UCSD-AML1 (cell line): Measurements from ENCODE around the gene THAP8.

Experiments
- DNase-seq: peaks from one replicate; lab custom pipeline; 2025; ENCODE audit not compliant: unreplicated experiment; lab: John Stamatoyannopoulos, UW

The THAP8 gene

GRCh38 chr19:35995048-35995993 is 58.8 kb downstream of the THAP8 start, which contains the start of gene SDHAF1:
Gene SDHAF1, plus strand, starts transcription at chr19:35995188. Its CDS starts 87 bp downstream, at chr19:35995275.
- DNase-seq: peak; percentile 94

GRCh38 chr19:35993923-35994598 is 60.0 kb downstream of the THAP8 start:
- no peak for DNase-seq

GRCh38 chr19:35992907-35993765 is 60.9 kb downstream of the THAP8 start:
- no peak for DNase-seq

- DNase-seq: no peak
Observed at GRCh38 chr19:35991731-35992450, 62.2 kb downstream of the THAP8 start.

GRCh38 chr19:35990771-35991730 is 63.0 kb downstream of the THAP8 start:
- DNase-seq: no peak

- no peak for DNase-seq
Observed at GRCh38 chr19:35990156-35990555, 63.9 kb downstream of the THAP8 start.

GRCh38 chr19:35988824-35989223 is 65.3 kb downstream of the THAP8 start:
- no peak for DNase-seq

GRCh38 chr19:35987571-35987896 is 66.6 kb downstream of the THAP8 start:
- DNase-seq: no peak

- peak; percentile 73 for DNase-seq
Observed at GRCh38 chr19:35986664-35987570, 67.2 kb downstream of the THAP8 start.

- DNase-seq: no peak
Observed at GRCh38 chr19:35986111-35986510, 68.0 kb downstream of the THAP8 start.
